Thyroid gland (tissue), 4 donors: ENCODE measurements around the gene SCGB3A1.

Experiments used
- CTCF ChIP-seq, 6 experiments: fragments of 200-600 bp in 3 of 6; fragments of 450-650 bp in 3 of 6; sonication (generic) in 3 of 6; IDR thresholded peaks; one replicate each; pipeline ENCODE4 v1.5.1; 2016 to 2019; ENCODE audit warnings: antibody characterized with exemption in 6 of 6, mild to moderate bottlenecking in 2 of 6, inconsistent platforms in 1 of 6, moderate library complexity in 1 of 6
- POLR2A ChIP-seq, 2 donors: fragments of 450-650 bp; IDR thresholded peaks; one replicate each; pipeline ENCODE4 v1.6.1; 2017; ENCODE audit warnings: antibody characterized with exemption in 2 of 2, mild to moderate bottlenecking in 2 of 2, moderate library complexity in 1 of 2

DNA sequence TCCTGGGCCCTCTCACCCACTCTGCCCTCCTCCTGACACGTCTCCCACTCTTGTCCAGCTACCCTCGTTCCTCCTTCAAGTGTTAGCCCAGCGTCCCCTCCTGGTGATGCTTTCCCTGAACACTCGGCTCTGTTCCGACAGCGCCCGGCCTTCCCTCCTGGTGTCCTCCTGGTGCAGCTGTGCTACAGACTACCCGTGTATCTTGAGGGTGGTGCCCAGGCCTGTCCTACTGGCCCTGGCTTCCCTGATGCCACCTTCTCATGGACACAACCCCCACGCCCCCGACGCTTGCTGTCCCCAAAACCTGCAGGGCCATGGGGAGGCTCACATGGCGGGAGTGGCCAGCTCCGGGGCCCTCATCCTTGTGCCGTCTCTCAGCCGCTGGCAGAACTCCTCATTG lies 21.4 kb upstream of the SCGB3A1 start:
- no peak for TF ChIP-seq CTCF (IDR thresholded peaks at IDR 0.05)
- no peak for TF ChIP-seq POLR2A (IDR thresholded peaks at IDR 0.05)
